PC-3 (cell line): Measurements from ENCODE around the gene NUP210L. TPM values are rescaled to one million over a fixed set of nuclear protein-coding genes. Genes with fewer than 3 reads are reported as not detected.
"Not testable (repeated sequence)": the region's sequence is repeated elsewhere in the genome, so short reads cannot be mapped to it uniquely, and the experiment has no call there.

ENCODE experiments used
- ATAC-seq: fragments of 200-7000 bp; cut with Tn5 transposase; 2 replicates; pipeline ENCODE4 v1.9.1; 2020; ENCODE audit warnings: mild to moderate bottlenecking, moderate library complexity
- BruUV-seq: library from RNA; stranded (reverse); fragments of 400-500 nt; replicated peaks from 2 replicates; lab custom pipeline; 2021; lab: Mats Ljungman, UMichigan
- CTCF ChIA-PET: fragments of 300-600 bp; sonication (Branson Sonifier 250); formaldehyde crosslinking; loops from one replicate; lab custom pipeline; 2022; ENCODE audit warnings: antibody characterized with exemption; lab: Charles Lee
- POLR2A ChIA-PET: fragments of 300-600 bp; sonication (Branson Sonifier 250); formaldehyde crosslinking; loops from one replicate; lab custom pipeline; 2022; ENCODE audit warnings: antibody characterized with exemption; ENCODE audit not compliant: unreplicated experiment; lab: Charles Lee
- DNase-seq: peaks from one replicate; pipeline ENCODE4 v3.0.0-alpha.2; 2015
- H2AFZ ChIP-seq: fragments of 300-600 bp; sonication (generic); 2 replicates; pipeline ENCODE4 v1.6.0; 2016; ENCODE audit warnings: antibody characterized with exemption, low read length
- H3F3A ChIP-seq: fragments of 300-600 bp; sonication (generic); one replicate; pipeline ENCODE4 v1.6.0; 2017; ENCODE audit warnings: antibody characterized with exemption, low read length, control low read depth, mild to moderate bottlenecking; ENCODE audit not compliant: unreplicated experiment
- H3K27ac ChIP-seq: fragments of 300-600 bp; sonication (generic); 2 replicates; pipeline ENCODE4 v1.5.1; 2016; ENCODE audit warnings: mild to moderate bottlenecking, low read length
- H3K27me3 ChIP-seq: fragments of 300-600 bp; sonication (generic); 2 replicates; pipeline ENCODE4 v1.6.1; 2016; ENCODE audit warnings: low read length, mixed read lengths
- H3K36me3 ChIP-seq: fragments of 300-600 bp; sonication (generic); 2 replicates; pipeline ENCODE4 v1.6.1; 2016; ENCODE audit warnings: low read depth, mixed run types, low read length, mixed read lengths
- H3K4me1 ChIP-seq: fragments of 300-600 bp; sonication (generic); 2 replicates; pipeline ENCODE4 v1.5.1; 2016; ENCODE audit warnings: low read length; ENCODE audit not compliant: insufficient read depth
- H3K4me2 ChIP-seq: fragments of 300-600 bp; sonication (generic); 2 replicates; pipeline ENCODE4 v1.6.0; 2016; ENCODE audit warnings: low read length
- H3K4me3 ChIP-seq: fragments of 300-600 bp; sonication (generic); 2 replicates; pipeline ENCODE4 v1.5.1; 2016; ENCODE audit warnings: mild to moderate bottlenecking, low read length, mixed read lengths
- H3K79me2 ChIP-seq: fragments of 300-600 bp; sonication (generic); 2 replicates; pipeline ENCODE4 v1.6.1; 2017; ENCODE audit warnings: low read length, mixed read lengths
- H3K9ac ChIP-seq: fragments of 300-600 bp; sonication (generic); 2 replicates; pipeline ENCODE4 v1.6.0; 2016; ENCODE audit warnings: mild to moderate bottlenecking, low read length
- H3K9me2 ChIP-seq: fragments of 300-600 bp; sonication (generic); replicated peaks from 2 replicates; pipeline ENCODE4 v1.6.1; 2016; ENCODE audit warnings: mixed run types, low read length, mixed read lengths
- H3K9me3 ChIP-seq: fragments of 300-600 bp; sonication (generic); 2 replicates; pipeline ENCODE4 v1.6.1; 2016; ENCODE audit warnings: low read length, mixed read lengths
- H4K20me1 ChIP-seq: fragments of 300-600 bp; sonication (generic); 2 replicates; pipeline ENCODE4 v1.6.1; 2016; ENCODE audit warnings: low read length, mixed read lengths
- CTCF ChIP-seq: fragments of 300-600 bp; sonication (generic); conservative IDR thresholded peaks from 2 replicates; pipeline ENCODE4 v1.5.1; 2017; ENCODE audit warnings: antibody characterized with exemption, low read depth, mild to moderate bottlenecking, low read length
- EZH2 ChIP-seq: fragments of 300-600 bp; sonication (generic); IDR thresholded peaks from one replicate; pipeline ENCODE4 v1.6.1; 2017; ENCODE audit warnings: antibody characterized with exemption, mild to moderate bottlenecking, low read length; ENCODE audit not compliant: unreplicated experiment
- EZH2phosphoT487 ChIP-seq: fragments of 300-600 bp; sonication (generic); IDR thresholded peaks from 2 replicates; pipeline ENCODE4 v1.6.1; 2018; ENCODE audit warnings: mild to moderate bottlenecking, antibody characterized with exemption, low read length, borderline replicate concordance
- intact Hi-C: fragments of 100-400 bp; cut with micrococcal nuclease; formaldehyde crosslinking; loops from 2 replicates; pipeline ENCODE4 v1.9.0; 2023
- total RNA-seq: library from RNA; depleted of rRNA; stranded (reverse); fragments of >200 nt; gene quantifications from 2 replicates; pipeline ENCODE4 v1.2.3, GENCODE V29; 2014

The NUP210L gene
- total RNA-seq, 1 experiment from 2014 or later, result 0.04 TPM

GRCh38 chr1:154012129-154012528, 142.7 kb downstream of the NUP210L start:
- no peak overlapping the region for H3K9ac ChIP-seq
- no peaks in the 10 kb centered on the region for H3F3A ChIP-seq
- CTCF ChIA-PET, result no interaction called here
- no peaks in the 10 kb centered on the region for H3K9me2 ChIP-seq
- H3K27me3 ChIP-seq, result no peaks in the 10 kb centered on the region
- POLR2A ChIA-PET, result no interaction called here
- TF ChIP-seq EZH2phosphoT487 (no peak), CTCF (no peak)
- H3K27ac ChIP-seq, result no peak overlapping the region
- H3K4me2 ChIP-seq, result no peak overlapping the region
- H3K79me2 ChIP-seq, result no peaks in the 10 kb centered on the region
- DNase-seq, result no peak
- BruUV-seq, result no TSS peak
- intact Hi-C loops, result no loop called here
- no peak for ATAC-seq
- H2AFZ ChIP-seq, result no peak overlapping the region
- no peak overlapping the region for H3K4me3 ChIP-seq
- no peaks in the 10 kb centered on the region for H3K36me3 ChIP-seq
- no peaks in the 10 kb centered on the region for H3K9me3 ChIP-seq
- H3K4me1 ChIP-seq, result 0 out of 2 replicates have a peak, but pooled peaks cover 6% of the 10 kb centered on the region
- no peaks in the 10 kb centered on the region for H4K20me1 ChIP-seq

GRCh38 chr1:154006136-154006535, 148.7 kb downstream of the NUP210L start:
- Histone ChIP-seq H3K9me2 (no peaks in the 10 kb centered on the region), H3K27me3 (no peaks in the 10 kb centered on the region), H3K27ac (no peak overlapping the region), H3K4me2 (no peak overlapping the region), H3K79me2 (no peaks in the 10 kb centered on the region), H3K36me3 (no peaks in the 10 kb centered on the region), H3K9me3 (no peaks in the 10 kb centered on the region), H3K9ac (no peak overlapping the region), H2AFZ (no peak overlapping the region), H3F3A (no peaks in the 10 kb centered on the region), H3K4me3 (no peak overlapping the region), H3K4me1 (no peaks in the 10 kb centered on the region), H4K20me1 (no peaks in the 10 kb centered on the region)
- intact Hi-C loops, result no loop called here
- TF ChIP-seq CTCF, result no peak
- TF ChIP-seq EZH2phosphoT487, result no peak
- no peak for TF ChIP-seq EZH2
- ATAC-seq (no peak), DNase-seq (no peak)
- no TSS peak for BruUV-seq
- ChIA-PET POLR2A (no interaction called here), CTCF (no interaction called here)

GRCh38 chr1:154000420-154000819, 154.5 kb downstream of the NUP210L start:
- Histone ChIP-seq H3K9ac (no peak overlapping the region), H4K20me1 (no peaks in the 10 kb centered on the region), H3K27me3 (no peaks in the 10 kb centered on the region), H3K4me2 (no peak overlapping the region), H3K79me2 (no peaks in the 10 kb centered on the region), H3K36me3 (no peaks in the 10 kb centered on the region), H3K4me3 (no peak overlapping the region), H3K27ac (no peak overlapping the region), H3K9me2 (no peaks in the 10 kb centered on the region), H2AFZ (no peak overlapping the region), H3K9me3 (no peaks in the 10 kb centered on the region), H3F3A (no peaks in the 10 kb centered on the region), H3K4me1 (no peaks in the 10 kb centered on the region)
- CTCF ChIA-PET, result no interaction called here
- DNase-seq (no peak), ATAC-seq (peak; percentile 51; the same call in 1 of the 2 replicates)
- POLR2A ChIA-PET, result no interaction called here
- intact Hi-C loops, result no loop called here
- no peak for TF ChIP-seq EZH2phosphoT487
- TF ChIP-seq CTCF, result no peak
- no peak for TF ChIP-seq EZH2
- BruUV-seq, result no TSS peak

GRCh38 chr1:153996882-153997281, 158.0 kb downstream of the NUP210L start:
- H3K9me2 ChIP-seq, H3K9me3 ChIP-seq, DNase-seq, ATAC-seq, H3K27ac ChIP-seq, BruUV-seq, CTCF ChIA-PET, H3F3A ChIP-seq, H3K4me1 ChIP-seq, H2AFZ ChIP-seq, POLR2A ChIA-PET, H4K20me1 ChIP-seq, H3K4me3 ChIP-seq, H3K9ac ChIP-seq, H3K4me2 ChIP-seq, intact Hi-C loops, H3K27me3 ChIP-seq: not testable (repeated sequence)
- Histone ChIP-seq H3K36me3 (peaks cover 18% of the 10 kb centered on the region), H3K79me2 (peaks cover 11% of the 10 kb centered on the region)
